ENCODE measurements around the gene PTPN14. TPM values are rescaled to one million over a fixed set of nuclear protein-coding genes. Genes with fewer than 3 reads are reported as not detected.

PTPN14 gene
- total RNA-seq, 1 experiment from 2014 or later: 42.8 TPM

DNA sequence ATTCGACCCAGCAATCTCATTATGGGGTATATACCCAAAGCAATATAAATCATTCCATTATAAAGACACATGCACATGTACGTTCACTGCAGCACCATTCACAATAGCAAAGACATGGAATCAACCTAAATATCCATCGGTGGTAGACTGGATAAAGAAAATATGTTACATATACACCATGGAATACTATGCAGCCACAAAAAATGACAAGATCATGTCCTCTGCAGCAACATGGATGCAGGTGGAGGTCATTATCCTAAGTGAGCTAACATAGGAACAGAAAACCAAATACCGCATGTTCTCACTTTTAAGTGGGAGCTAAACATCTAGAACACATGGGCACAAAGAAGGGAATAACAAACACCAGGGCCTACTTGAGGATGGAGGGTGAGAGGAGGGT, 115.5 kb downstream of the PTPN14 start:
- no peak for DNase-seq (ENCODE audit: low spot score)

DNA sequence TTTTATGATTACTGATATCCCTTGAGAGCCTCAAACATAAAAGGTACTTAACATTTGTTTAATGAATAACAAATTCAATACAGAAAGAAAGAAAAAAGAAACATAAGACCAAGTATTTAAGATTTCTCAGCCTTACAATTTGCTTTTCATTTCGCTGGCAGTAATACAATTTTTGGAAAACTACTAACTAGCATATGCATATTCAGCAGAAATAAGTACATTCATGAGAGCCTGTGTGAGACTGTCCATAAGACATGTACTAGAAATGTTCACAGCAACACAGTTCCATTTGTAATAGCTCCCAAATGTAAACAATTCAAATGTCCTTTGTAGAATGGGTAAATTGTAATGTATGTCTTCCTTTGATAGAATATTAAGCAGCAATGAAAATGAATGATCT, 119.2 kb downstream of the PTPN14 start:
- DNase-seq (ENCODE audit: low spot score): no peak

DNA sequence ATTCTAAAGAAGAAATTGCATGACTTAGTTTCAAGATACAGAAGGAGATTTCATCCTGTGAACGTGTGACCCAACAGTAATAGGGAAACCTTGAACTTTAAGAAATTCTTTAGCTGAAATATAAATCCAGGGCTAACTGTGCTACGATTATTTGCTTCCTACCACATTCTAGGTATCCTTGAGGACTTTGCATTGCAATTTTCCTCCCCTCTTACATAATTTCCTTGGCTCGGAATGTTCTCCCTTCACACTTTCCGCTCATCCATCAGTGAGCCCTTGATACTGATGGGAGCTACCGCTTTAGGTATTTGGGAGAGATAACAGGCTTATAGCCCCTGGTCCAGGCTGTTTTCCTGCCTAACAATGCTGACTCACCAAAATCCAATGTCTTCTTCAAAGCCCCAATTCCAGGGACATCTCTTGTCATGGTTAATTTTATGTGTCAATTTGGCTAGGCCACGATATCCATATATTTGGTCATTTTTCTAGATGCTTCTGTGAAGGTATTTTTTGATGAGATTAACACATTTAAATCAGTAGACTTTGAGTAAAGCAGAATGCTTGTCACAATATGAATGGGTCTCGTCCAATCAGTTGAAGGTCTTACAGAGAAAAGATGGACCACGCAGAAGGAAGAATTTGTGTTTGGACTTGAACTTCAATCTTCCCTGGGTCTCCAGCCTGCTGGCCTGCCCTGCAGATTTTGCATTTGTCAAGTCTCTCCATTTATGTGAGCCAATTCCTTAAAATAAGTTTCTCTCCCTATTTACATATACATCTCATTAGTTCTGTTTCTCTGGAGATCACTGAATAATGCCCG, 121.2 kb downstream of the PTPN14 start:
- no peak for DNase-seq (ENCODE audit: low spot score)

DNA sequence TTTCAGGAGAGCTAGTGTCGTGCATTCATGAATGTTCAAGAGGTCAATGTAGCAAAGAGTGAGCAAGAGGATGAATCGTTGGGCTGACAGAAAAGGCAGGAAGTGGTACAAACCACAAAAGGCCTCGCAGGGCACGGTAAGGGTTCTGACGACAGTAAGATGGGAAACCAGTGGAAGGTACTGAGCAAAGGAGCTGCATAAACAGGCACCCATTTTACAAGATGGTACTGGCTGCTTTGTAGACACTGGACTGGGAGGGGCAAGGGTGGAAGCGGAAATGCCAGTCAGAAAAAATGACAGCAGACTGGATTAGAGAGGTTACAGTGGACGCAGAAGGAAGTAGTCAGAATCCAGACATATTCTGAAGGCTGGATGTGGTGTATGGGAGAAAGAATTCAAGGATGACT, 123.5 kb downstream of the PTPN14 start:
- DNase-seq (ENCODE audit: low spot score): peak; percentile 100

DNA sequence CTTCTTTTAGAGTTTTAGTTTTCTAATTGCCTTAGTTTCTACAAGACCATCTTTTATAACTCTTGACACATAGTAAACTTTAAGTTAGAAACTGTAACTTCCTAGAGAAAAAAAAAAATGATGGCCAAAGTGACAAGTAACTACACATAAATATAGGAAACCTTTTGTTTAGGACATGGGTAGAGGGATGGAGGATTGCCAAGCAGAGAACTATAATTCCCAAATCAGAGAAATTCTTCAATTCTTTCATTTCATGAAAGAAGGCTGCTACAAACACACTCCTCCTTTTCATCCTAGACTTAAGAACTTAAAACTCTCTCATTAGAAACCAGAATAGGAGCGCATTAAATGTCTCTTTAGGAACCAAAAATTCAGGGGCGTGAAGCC, 125.0 kb downstream of the PTPN14 start:
- no peak for DNase-seq (ENCODE audit: low spot score)

DNA sequence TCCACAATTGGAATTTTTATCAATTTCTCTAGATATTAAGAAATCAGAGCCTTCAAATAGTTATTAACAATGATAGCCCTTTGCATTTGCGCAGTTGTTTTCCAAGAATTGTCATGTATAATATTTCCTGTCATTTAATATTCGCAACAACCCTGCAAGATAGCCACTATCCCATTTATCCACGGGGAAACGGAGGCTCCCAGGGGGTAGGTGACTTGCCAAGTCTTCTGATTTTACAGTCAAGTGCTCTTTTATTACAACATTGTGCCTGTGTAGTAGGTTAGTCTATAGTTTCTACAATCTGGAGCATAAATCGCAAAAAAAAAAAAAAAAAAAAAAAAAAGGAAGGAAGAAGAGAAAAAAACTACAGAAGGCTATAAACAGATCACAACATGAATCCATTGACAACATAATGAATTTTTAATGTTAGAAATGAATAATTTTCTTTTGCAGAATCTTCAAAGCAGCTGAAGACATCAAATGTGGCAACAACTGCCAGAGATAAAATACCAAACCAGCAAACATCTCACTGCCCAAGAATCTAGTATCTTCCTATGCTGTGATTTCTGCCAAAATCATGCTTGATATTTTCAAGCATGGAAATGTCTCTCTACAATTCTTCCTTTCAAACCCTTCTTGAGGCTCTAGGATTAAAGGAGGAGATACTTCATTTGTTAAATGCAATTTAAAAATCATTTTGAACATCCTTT, 125.5 kb downstream of the PTPN14 start:
- DNase-seq (ENCODE audit: low spot score): no peak

DNA sequence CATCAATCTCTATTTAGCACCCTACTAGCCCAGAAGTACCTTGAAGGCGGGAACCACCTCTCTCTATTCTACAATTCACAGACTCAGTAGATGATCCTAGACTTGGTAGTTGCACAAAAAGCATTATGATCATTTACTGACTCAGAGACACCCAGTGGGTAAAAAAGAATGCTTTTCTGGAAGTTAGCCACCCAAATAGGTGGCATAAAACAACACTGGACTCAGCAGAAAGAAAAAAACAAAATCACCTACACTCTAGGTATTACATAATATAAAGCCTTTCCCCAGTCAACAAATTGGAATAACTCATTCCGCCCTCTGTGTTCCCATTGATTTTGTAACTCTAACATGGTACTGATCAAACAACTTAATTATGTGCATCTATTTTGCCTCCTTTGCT, 126.3 kb downstream of the PTPN14 start:
- no peak for DNase-seq (ENCODE audit: low spot score)

DNA sequence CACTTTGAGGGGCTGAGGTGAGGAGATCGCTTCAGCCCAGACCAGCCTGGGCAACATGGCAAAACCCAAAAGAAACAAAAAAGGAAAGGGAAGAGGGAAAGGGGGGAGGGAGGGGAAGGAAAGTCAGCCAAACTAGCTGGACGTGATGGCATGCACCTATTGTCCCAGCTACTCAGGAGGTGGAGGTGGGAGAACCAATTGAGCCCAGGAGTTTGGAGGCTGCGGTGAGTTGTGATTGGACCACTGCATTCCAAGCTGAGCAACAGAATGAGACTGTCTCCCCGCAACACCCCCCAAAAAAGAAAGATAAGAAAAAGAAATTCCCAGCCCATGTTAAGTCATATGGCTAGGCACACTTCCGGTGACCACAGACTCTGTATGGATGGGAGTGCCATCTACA, 128.4 kb downstream of the PTPN14 start:
- DNase-seq (ENCODE audit: low spot score): no peak

DNA sequence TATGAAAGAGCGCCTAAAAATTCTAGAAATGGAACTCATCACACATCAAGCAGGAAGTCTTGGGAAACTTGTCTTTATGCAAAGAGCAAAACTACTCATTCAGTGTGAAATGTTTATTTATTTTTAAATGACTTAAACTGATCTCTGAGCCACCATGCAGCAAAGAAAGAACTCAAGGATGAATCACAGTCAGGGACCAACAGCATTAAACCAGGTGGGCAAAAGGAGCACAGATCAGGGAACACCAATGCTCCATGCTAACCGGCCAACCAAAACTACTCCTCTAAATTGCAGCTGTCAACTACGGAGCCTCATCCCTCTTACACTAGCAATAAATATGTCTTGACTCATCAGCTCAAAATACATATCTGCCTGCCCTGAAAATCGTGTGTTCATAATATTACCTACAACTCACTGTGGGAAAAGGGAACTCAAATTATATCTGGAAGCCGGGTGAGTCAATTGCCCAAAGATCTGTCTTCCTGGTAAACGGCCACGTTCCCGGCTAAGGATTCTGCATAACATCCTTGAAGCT, 129.2 kb downstream of the PTPN14 start:
- peak; percentile 90 for DNase-seq (ENCODE audit: low spot score)

DNA sequence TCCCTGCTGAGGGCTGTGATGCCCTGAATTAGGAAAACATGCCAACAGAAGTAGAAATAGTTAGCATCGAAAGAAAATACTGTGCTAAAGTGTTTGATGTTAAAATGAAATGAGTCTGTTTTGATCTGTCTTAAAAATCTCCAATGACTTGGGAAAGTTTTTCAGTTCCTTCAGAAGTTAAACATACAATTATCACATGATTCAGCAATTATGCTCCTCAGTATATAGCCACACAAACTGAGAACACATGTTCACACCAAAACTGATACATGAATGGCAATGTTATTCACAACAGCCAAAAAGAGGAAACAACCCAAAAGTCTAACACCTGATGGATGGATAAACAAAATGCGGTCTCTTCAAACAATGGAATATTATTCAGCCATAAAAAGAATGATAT, 130.6 kb downstream of the PTPN14 start:
- no peak for DNase-seq (ENCODE audit: low spot score)

DNA sequence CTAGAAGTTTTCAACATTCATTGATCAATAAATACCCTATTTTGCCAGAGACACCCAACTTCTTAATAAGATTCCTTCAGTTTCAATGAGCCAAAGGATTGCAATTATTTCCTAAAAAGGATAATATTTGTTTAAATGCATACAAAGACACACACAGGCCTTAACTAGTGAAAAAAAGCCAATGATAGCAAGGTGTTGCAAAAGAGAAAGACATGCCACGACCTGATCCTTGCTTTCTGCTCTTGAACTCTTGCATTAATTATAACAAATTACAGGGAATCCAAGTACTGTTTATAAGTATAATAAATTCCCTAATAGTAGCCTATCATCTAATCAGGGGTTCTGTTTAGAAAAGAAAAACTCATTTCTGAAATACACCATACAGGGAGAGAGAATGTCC, 131.1 kb downstream of the PTPN14 start:
- DNase-seq (ENCODE audit: low spot score): no peak

DNA sequence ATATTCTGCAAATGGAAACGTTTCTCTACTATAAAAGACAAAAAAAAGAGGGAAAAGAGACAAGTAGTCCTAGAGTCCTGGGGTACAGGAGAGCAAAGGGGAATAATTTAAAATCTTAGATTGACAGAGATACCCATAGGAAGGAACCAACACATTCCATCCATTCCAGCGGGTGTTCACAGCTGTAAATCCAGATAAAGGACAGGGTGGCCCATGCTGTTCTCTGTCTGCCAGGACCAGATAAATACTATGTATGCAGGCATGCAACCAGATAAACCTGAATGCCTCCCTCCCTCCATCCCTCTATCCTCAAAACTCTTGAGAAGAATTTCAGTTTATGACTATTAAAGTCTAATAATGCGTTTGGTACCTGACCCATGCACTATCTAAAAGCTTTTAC, 131.8 kb downstream of the PTPN14 start:
- no peak for DNase-seq (ENCODE audit: low spot score)

DNA sequence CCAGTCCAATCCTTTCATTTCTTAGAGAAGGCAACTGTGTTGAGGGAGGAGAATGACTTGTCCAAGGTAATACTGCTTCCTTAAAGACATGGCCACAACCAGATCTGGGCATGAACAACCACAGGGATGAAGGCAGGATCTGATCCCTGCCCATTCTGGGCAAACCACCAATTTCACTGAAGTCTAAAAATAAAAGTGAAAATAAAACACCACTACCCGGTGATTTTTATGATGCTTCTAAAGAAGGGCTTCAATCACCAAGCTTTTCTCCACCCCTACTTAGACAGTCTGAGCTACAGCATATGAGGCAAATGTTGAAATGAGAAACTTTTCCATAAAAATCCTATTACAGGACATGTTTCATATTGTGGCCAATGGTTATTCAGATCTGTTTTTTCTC, 133.0 kb downstream of the PTPN14 start:
- peak; percentile 63 for DNase-seq (ENCODE audit: low spot score)

DNA sequence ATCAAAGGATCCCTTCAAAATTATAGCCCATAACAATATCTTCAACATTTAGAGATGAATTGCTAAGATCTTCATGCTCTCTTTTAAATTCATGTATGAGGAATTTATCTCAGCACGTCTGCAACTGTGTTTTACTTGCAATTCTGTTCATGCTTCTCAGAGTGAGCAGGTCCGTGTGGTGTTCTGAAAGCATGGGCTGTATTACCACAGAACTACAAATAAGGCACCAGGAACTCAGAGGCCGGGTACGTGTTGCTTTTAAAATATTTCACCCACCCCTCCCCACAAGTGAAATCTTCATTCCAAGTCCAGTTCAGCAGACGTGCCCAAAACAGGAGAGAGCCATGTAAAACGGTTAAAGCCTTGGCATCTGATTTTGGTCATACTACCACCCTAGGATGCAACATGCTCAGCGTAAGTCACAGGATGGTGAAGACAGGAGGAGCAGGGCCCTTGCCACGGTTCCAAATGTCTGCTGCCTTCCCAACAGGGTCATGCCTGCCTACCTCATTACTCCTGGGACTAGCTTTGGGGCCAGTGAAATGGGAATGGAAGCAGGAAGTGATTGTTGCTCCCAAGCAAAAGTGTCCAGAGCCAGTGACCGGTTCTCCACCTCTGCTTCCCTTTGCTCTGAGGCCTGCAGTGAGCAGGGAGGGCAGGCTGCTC, 133.7 kb downstream of the PTPN14 start:
- no peak for DNase-seq (ENCODE audit: low spot score)

DNA sequence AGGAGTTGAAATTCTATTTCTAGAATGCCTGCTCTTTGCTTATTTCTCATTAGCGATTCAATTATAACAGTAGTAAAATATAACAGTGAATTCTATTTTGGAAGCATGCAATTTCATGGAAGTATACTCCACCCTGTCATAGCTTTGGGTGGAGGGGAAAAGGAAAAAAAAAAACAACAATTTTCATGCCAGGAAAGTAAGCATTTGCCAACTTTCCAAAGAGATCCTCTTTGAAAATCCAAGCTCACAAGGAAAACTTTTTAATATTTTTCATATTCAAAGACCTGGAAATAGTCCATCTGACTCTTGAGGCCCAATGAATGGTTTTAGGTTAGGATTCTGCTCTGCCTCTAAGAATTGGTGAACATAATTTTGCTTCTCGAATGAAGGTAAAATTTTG, 134.5 kb downstream of the PTPN14 start:
- no peak for DNase-seq (ENCODE audit: low spot score)

DNA sequence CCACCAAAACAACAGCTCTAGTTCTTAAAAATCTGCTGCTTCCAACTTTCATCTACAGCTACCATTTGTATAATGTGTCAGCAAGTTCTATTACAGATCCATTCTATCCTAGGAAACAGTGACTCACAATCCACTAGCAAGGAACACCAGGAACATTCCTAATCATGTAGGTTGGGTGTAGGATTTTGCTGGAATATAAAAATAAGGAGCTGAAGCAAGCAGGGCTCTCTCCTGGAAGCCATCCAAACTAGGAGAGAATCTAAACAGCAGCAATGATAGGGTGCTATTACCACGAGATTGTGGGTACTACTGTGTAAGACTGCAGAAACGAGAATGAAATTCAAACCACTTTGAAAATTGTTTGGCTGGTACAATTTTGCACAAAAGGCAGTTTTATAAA, 135.0 kb downstream of the PTPN14 start:
- DNase-seq (ENCODE audit: low spot score): peak; percentile 65

DNA sequence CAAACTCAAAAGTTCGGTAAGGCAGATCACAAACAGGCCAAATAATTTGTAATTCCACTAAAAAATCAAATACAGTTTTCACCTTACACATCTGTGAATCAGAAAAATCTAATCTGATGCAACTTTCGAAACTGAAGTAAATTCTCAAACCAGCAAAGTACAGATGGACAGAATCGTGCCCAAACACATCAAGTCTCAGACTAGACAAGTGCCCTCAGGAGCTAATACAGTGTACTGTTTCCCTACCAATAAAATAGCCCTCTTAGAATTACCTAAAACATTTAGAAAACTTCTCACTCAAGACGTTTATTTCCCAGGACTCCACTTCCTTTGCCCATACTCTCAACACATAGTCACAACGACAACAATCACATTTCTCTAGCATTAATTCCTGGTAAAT, 136.3 kb downstream of the PTPN14 start:
- DNase-seq (ENCODE audit: low spot score): no peak

DNA sequence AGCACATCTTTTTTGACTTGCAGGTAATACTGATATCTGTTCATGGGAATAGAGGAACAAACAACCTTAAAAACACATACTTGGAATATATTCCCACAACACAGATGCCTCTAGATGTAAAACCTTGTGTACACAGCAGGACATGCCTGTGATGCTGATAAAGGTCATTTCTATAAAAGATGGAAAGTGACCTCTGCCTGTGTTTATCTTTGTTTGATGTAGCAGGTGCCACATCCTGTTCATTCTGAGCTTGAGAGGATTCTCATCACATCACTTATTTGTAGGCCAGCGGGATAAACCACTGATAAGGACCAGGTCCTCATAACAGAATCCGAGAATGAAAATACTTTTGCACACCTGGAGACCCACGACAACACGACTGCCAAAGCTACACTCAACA, 136.7 kb downstream of the PTPN14 start:
- peak; percentile 57 for DNase-seq (ENCODE audit: low spot score)

DNA sequence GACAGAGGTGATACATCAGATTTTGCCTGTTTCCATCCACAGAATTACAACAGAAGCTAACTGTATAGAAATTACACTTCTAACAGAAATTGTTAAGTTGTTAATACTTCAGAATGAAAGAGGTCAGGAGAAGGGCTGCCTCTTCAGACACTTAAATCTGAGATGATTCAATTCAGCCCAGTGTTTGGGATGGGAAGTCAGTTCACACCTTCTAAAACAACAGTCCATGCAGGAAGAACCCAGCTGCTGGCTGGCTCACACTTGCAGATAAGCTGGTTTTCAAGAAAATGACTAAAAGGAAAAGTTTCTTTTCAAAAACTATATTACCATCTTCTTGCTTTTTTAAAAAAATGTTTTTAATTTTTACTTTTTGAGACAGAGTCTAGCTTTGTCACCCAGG, 138.1 kb downstream of the PTPN14 start:
- no peak for DNase-seq (ENCODE audit: low spot score)

DNA sequence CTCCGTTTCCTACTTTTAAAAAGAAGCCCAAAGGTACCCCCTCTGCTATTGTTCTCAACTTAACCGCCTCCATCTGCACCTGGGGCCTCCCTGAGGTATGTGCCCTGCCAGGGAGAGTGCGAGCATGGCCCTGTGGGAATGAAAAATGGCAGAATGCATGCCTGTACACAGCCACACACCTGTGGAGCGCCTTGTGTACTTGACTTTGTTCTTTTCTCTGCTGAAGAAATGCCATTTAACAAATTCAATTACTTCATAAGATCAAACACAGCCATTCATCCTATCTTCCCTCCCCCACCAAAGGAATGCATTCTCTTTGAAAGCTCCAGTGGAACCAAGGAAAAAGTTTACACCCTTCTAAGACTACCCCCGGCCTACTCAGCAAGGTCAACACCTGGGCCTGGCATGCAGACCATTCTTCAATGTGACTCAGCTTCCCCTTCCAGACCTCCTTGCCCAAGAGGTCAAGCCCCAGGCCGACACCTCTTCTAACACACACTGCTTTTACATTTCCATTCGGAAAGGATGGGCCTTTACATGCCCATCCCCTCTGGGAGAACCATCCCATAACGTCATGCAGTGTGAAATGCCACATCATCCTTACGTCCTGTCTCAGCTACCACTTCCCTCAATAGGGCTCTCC, 146.7 kb downstream of the PTPN14 start:
- peak; percentile 92 for DNase-seq (ENCODE audit: low spot score)

DNA sequence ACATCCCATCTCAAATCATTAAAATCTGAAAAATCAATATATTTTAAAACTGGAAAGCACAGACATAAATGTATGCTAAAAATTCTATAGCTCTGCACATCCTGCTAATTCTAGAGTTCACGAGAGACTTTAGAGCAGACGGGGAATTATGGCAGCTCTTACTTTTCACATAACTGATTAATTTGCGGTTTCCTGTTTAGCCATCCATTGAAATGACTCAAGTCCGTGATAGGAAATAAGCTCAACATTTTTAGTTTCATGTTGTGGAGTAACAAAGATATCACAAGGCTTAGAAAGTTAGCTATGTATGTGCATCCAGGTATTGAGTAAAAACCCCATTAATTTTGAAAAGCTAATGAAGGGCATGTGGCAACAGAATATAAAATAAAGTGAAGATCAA, 147.2 kb downstream of the PTPN14 start:
- peak; percentile 93 for DNase-seq (ENCODE audit: low spot score)

DNA sequence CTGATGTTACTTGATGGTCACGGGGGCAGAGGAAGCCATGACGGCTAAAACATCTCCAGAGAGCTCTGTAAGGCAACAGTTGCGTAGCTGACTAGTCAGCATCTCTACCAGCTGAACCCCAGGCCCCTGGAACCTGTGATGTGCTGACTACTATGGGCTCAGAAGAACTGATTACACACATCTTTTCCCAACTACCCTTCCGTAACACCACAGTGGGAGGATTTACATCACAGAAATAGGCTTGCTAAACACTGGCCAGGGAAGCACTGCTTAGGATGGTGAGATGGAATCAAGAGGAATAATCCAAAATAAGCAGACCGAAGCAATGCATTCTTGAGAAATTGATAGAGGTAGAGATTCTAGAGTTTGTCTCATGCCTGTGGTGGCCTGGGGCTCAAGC, 148.0 kb downstream of the PTPN14 start:
- DNase-seq (ENCODE audit: low spot score): no peak

All from A172 (cell line).